Retinal pigment epithelial cell (primary cell): ENCODE data around the gene SH3GL3.

ENCODE experiments used
- DNase-seq: peaks from one replicate; pipeline ENCODE4 v3.0.0-alpha.2; 2010; ENCODE audit warnings: low read depth
- H3K4me3 ChIP-seq: 2 replicates; pipeline ENCODE4 v1.5.1; 2011; ENCODE audit warnings: mild to moderate bottlenecking, low read length, control low read depth, moderate library complexity
- CTCF ChIP-seq: conservative IDR thresholded peaks from 2 replicates; pipeline ENCODE4 v1.5.1; 2011; ENCODE audit warnings: low read depth, low read length, control low read depth, inconsistent platforms

Gene SH3GL3

GRCh38 chr15:83604549-83604948, 157.4 kb downstream of the SH3GL3 start:
- H3K4me3 ChIP-seq: no peak overlapping the region
- no peak for DNase-seq
- no peak for TF ChIP-seq CTCF

- DNase-seq: no peak
- no peak for TF ChIP-seq CTCF
- H3K4me3 ChIP-seq: no peak overlapping the region
Observed at GRCh38 chr15:83605111-83605945, 158.2 kb downstream of the SH3GL3 start.

GRCh38 chr15:83610132-83610531, 163.0 kb downstream of the SH3GL3 start:
- no peak for DNase-seq
- no peak overlapping the region for H3K4me3 ChIP-seq
- no peak for TF ChIP-seq CTCF

GRCh38 chr15:83610901-83611685, 164.0 kb downstream of the SH3GL3 start:
- no peak for DNase-seq
- no peak overlapping the region for H3K4me3 ChIP-seq
- no peak for TF ChIP-seq CTCF

GRCh38 chr15:83612226-83612625, 165.1 kb downstream of the SH3GL3 start:
- no peak for TF ChIP-seq CTCF
- H3K4me3 ChIP-seq: no peak overlapping the region
- DNase-seq: no peak

GRCh38 chr15:83612898-83613635, 165.9 kb downstream of the SH3GL3 start:
- DNase-seq: no peak
- H3K4me3 ChIP-seq: no peak overlapping the region
- TF ChIP-seq CTCF: no peak
